Body of pancreas (tissue), 4 donors: ENCODE measurements around the gene ACOX1. TPM values are rescaled to one million over a fixed set of nuclear protein-coding genes. Genes with fewer than 3 reads are reported as not detected.

Source experiments
- ATAC-seq: fragments of 150-250 bp; one replicate; pipeline ENCODE4 v1.9.1; 2016
- DNase-seq, 4 donors: peaks; one replicate each; pipeline ENCODE4 v3.0.0-alpha.2; 2019
- H3K27ac ChIP-seq, 4 donors: fragments of 200-600 bp; sonication (generic); 1 replicate in 3 of 4; 2 replicates in 1 of 4; pipeline versions ENCODE4 v1.5.1 to v1.6.1; 2016 to 2019; ENCODE audit warnings: mild to moderate bottlenecking in 1 of 4, mixed read lengths in 1 of 4, moderate library complexity in 1 of 4
- H3K27me3 ChIP-seq, 2 donors: fragments of 200-600 bp; sonication (generic); one replicate each; pipeline ENCODE4 v1.6.0; 2016; ENCODE audit warnings: mild to moderate bottlenecking in 1 of 2
- H3K36me3 ChIP-seq, 2 donors: fragments of 200-600 bp; sonication (generic); replicated peaks in 1 of 2; 2 replicates each; pipeline ENCODE4 v1.5.1; 2016; ENCODE audit warnings: low read depth in 2 of 2; ENCODE audit not compliant: insufficient read depth in 1 of 2
- H3K4me1 ChIP-seq: fragments of 200-600 bp; sonication (generic); one replicate; pipeline ENCODE4 v1.6.0; 2016
- H3K4me3 ChIP-seq, 2 donors: fragments of 200-600 bp; sonication (generic); 1 replicate in 1 of 2; 2 replicates in 1 of 2; pipeline ENCODE4 v1.5.1; 2016 to 2019
- H3K9me3 ChIP-seq, 3 donors: fragments of 200-600 bp; sonication (generic); 1 replicate in 2 of 3; 2 replicates in 1 of 3; pipeline ENCODE4 v1.5.1; 2016
- POLR2A ChIP-seq, 3 donors: fragments of 450-650 bp; IDR thresholded peaks; one replicate each; pipeline ENCODE4 v1.6.1; 2016; ENCODE audit warnings: antibody characterized with exemption in 3 of 3, mild to moderate bottlenecking in 2 of 3
- WGBS, 2 donors: methylation state at CpG; one replicate each; pipeline ENCODE4 v1.1.5; 2017; 5-methylcytosine and 5-hydroxymethylcytosine counted together
- intact Hi-C: fragments of 100-400 bp; cut with DNase I; formaldehyde crosslinking; loops from one replicate; pipeline ENCODE4 v1.15.1; 2023
- total RNA-seq, 2 donors: library from RNA; depleted of rRNA; stranded (reverse); fragments of >200 nt; gene quantifications; one replicate each; pipeline ENCODE4 v1.1.0, GENCODE V29; 2016
- TF ChIP-seq, protein P1 (sequence below), 7 experiments: fragments of 450-650 bp in 4 of 7; fragments of 200-600 bp in 3 of 7; sonication (generic) in 3 of 7; IDR thresholded peaks; one replicate each; pipeline ENCODE4 v1.5.1; 2016 to 2019; ENCODE audit warnings: antibody characterized with exemption in 7 of 7

The ACOX1 gene
- total RNA-seq, 2 donors from 2014 or later = 69.0 to 77.1 TPM

DNA sequence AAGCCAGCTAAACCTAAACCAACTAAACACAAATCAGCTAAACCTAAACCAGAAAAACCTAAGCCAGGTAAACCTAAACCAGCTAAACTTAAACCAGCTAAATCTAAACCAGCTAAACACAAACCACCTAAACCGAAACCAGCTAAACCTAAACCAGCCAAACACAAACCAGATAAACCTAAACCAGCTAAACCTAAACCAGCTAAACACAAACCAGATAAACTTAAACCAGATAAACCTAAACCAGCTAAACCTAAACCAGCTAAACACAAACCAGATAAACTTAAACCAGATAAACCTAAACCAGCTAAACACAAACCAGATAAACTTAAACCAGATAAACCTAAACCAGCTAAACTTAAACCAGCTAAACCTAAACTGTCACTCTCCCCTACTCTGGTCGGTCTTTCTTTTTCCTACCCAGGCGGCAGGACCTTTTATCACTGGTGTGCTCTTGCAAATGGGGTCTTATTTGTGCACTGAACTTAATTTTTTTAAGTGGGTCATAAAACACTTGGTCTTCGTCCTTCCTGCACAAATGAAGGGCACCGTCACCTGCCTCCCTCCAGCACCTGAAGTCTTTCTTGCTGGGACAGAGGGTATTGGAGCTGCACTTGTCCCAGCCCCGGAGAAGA, 41.0 kb upstream of the ACOX1 start:
- Histone ChIP-seq H3K27me3 (no peaks in the 10 kb centered on the region), H3K27ac (no peak overlapping the region), H3K4me1 (no peaks in the 10 kb centered on the region), H3K4me3 (no peak overlapping the region), H3K36me3 (no peaks in the 10 kb centered on the region), H3K9me3 (no peaks in the 10 kb centered on the region)
- TF ChIP-seq POLR2A (IDR thresholded peaks at IDR 0.05) = no peak
- TF ChIP-seq, protein P1, sequence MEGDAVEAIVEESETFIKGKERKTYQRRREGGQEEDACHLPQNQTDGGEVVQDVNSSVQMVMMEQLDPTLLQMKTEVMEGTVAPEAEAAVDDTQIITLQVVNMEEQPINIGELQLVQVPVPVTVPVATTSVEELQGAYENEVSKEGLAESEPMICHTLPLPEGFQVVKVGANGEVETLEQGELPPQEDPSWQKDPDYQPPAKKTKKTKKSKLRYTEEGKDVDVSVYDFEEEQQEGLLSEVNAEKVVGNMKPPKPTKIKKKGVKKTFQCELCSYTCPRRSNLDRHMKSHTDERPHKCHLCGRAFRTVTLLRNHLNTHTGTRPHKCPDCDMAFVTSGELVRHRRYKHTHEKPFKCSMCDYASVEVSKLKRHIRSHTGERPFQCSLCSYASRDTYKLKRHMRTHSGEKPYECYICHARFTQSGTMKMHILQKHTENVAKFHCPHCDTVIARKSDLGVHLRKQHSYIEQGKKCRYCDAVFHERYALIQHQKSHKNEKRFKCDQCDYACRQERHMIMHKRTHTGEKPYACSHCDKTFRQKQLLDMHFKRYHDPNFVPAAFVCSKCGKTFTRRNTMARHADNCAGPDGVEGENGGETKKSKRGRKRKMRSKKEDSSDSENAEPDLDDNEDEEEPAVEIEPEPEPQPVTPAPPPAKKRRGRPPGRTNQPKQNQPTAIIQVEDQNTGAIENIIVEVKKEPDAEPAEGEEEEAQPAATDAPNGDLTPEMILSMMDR (IDR thresholded peaks at IDR 0.05) = no peak
- DNase-seq (no peak), ATAC-seq (no peak)
- WGBS, 2 donors = 85 to 86% methylated on average over 6 of the region's 6 CpGs
- intact Hi-C loops = loop anchor here (10.0 kb wide), 1 partner anchor 255 kb away; no protein-coding TSS in a partner anchor

DNA sequence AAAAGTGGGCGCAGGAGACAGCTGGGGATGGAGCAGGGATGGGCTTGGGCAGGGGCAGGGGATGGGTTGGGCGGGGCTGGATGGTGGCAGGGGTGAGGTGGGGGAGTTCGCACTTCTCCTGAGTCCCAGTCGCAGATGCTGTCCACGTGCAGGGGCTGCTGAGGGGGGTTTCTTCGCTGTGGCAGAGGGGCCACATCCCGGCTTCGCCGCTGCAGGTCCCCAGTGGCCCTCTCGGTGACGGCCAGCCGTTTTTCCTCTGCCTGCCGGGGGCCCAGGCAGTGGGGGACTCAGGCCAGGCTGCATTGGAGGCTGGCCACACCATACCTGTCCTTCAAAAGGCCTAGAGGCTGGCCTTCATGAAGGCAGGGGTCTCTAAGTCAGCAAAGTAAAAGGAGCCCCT, 39.8 kb upstream of the ACOX1 start:
- intact Hi-C loops = loop anchor here (10.0 kb wide), 1 partner anchor 256 kb away; no protein-coding TSS in a partner anchor
- H3K4me3 ChIP-seq = no peak overlapping the region
- H3K36me3 ChIP-seq = no peaks in the 10 kb centered on the region
- H3K27me3 ChIP-seq = no peaks in the 10 kb centered on the region
- H3K27ac ChIP-seq = no peak overlapping the region
- peaks cover 8% of the 10 kb centered on the region for H3K4me1 ChIP-seq
- DNase-seq (no peak), ATAC-seq (no peak)
- no peaks in the 10 kb centered on the region for H3K9me3 ChIP-seq
- 87 to 90% methylated on average over 11 to 12 of the region's 13 CpGs for WGBS, 2 donors
- TF ChIP-seq, protein P1 (IDR thresholded peaks at IDR 0.05) = no peak
- no peak for TF ChIP-seq POLR2A (IDR thresholded peaks at IDR 0.05)

DNA sequence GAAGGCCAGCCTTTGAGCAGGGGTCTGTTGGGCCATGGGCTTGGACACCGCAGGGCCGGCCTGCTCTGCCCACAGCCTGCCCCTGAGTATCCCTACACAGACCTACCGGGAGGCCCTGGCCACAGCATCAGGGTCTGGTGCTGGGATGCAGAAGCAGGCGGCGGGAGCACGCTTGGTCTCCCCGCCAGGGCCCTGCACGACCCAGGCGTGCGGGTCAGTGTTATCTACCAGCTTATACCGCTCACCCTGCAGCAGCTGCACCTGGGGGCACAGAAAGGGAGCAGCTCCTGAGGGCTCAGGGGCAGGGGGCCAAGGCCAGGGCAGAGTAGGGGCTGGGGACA, 39.3 kb upstream of the ACOX1 start:
- H3K27ac ChIP-seq = no peak overlapping the region
- DNase-seq (no peak), ATAC-seq (no peak)
- H3K27me3 ChIP-seq = no peaks in the 10 kb centered on the region
- no peak overlapping the region for H3K4me3 ChIP-seq
- no peaks in the 10 kb centered on the region for H3K36me3 ChIP-seq
- 91 to 92% methylated on average over 9 to 10 of the region's 11 CpGs for WGBS, 2 donors
- no peak for TF ChIP-seq POLR2A (IDR thresholded peaks at IDR 0.05)
- TF ChIP-seq, protein P1 (IDR thresholded peaks at IDR 0.05) = no peak
- peaks cover 8% of the 10 kb centered on the region for H3K4me1 ChIP-seq
- H3K9me3 ChIP-seq = no peaks in the 10 kb centered on the region
- intact Hi-C loops = loop anchor here (10.0 kb wide), 1 partner anchor 256 kb away; no protein-coding TSS in a partner anchor

DNA sequence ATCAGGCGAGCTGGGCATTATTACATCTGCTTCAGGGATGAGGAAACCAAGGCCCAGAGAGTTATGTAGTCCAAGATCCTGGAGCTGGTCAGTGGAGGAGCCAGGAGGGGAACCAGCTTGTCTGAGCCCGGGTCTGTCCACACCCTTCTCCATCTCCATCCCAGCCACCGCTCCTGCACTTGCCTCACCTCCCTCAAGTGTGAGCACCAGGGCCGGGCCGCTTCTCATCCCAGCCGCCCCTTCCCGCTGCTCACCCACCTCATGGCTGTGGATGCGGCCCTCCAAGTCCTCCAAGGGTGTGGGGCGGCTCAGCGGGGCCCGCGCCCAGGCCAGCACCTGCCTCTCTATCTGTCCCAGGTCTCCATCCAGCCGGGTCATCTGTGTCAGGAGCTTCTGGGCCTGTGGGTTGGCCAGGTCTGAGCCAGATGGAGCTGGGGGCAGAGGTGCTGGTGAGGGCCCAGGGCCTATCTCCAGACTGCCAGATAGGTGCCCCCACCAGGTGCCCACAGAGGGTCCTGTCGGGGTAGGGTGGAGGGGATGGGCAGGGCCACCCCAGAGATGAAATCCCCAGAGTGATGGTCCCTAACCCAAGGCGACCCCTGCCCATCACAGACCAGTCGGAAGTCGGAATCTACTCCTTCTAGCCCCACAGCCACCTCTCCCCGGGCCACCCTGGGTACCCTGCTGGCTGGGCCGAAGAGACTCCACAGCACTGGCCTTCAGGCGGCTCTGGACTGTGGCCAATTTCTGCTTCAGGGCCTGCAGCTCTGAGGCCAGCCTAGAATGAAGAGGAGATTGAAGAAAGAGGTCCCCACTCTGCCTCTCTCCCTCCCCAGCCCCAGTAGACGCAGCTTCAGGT, 38.7 kb upstream of the ACOX1 start:
- Histone ChIP-seq H3K9me3 (no peaks in the 10 kb centered on the region), H3K36me3 (no peaks in the 10 kb centered on the region), H3K4me1 (peaks cover 8% of the 10 kb centered on the region), H3K4me3 (no peak overlapping the region), H3K27me3 (no peaks in the 10 kb centered on the region), H3K27ac (no peak overlapping the region)
- no peak for DNase-seq
- intact Hi-C loops = loop anchor here (10.0 kb wide), 1 partner anchor 257 kb away; no protein-coding TSS in a partner anchor
- WGBS, 2 donors = 86 to 87% methylated on average over 16 to 21 of the region's 21 CpGs
- TF ChIP-seq POLR2A (IDR thresholded peaks at IDR 0.05) = no peak
- TF ChIP-seq, protein P1 (IDR thresholded peaks at IDR 0.05) = no peak
- ATAC-seq = no peak
